Measurements from ENCODE around the gene SMPD2.

SMPD2 gene

DNA sequence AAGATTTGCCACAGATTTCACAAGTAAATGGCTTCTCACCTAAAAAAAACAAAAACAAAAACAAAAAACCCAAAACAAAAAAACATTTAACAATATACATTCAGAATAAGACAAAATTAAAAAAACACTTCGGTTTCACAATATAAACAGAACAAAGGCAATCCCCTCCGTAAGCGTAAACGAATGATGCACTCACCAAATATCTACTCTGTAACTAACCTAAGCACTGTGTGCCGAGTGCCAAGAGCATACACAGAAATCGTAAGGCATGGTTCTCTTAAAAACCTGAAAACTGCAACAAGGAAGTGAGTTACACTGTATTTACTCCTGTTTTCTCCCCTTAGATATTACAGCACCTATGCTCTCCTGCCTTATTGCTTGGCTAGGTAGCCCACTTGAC, 27.2 kb downstream of the SMPD2 start:
- H3K9me2 ChIP-seq (ENCODE audit: low read depth, low read length) = no peaks in the 10 kb centered on the region
- TF ChIP-seq, protein P1, sequence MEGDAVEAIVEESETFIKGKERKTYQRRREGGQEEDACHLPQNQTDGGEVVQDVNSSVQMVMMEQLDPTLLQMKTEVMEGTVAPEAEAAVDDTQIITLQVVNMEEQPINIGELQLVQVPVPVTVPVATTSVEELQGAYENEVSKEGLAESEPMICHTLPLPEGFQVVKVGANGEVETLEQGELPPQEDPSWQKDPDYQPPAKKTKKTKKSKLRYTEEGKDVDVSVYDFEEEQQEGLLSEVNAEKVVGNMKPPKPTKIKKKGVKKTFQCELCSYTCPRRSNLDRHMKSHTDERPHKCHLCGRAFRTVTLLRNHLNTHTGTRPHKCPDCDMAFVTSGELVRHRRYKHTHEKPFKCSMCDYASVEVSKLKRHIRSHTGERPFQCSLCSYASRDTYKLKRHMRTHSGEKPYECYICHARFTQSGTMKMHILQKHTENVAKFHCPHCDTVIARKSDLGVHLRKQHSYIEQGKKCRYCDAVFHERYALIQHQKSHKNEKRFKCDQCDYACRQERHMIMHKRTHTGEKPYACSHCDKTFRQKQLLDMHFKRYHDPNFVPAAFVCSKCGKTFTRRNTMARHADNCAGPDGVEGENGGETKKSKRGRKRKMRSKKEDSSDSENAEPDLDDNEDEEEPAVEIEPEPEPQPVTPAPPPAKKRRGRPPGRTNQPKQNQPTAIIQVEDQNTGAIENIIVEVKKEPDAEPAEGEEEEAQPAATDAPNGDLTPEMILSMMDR (IDR thresholded peaks at IDR 0.05; ENCODE audit: low read length) = no peak
- no peak for TF ChIP-seq EZH2 (IDR thresholded peaks at IDR 0.05; ENCODE audit: borderline replicate concordance, low read length)
- H3K9me3 ChIP-seq (ENCODE audit: low read length) = no peaks in the 10 kb centered on the region
- no peak overlapping the region for H2AFZ ChIP-seq (ENCODE audit: low read length)
- H3K27me3 ChIP-seq (ENCODE audit: insufficient read depth, low read length) = no peaks in the 10 kb centered on the region
- H3F3A ChIP-seq (ENCODE audit: insufficient read depth, low read length) = no peaks in the 10 kb centered on the region
- H3K9ac ChIP-seq (ENCODE audit: low read length) = no peak overlapping the region
- H3K4me2 ChIP-seq (ENCODE audit: low read length) = no peak overlapping the region
- peaks cover 99% of the 10 kb centered on the region for H3K36me3 ChIP-seq (ENCODE audit: insufficient read depth, low read length)
- no peak overlapping the region for H3K27ac ChIP-seq (ENCODE audit: low read depth, low read length, poor library complexity, severe bottlenecking)
- no peaks in the 10 kb centered on the region for H3K4me1 ChIP-seq (ENCODE audit: insufficient read depth, low read length, severe bottlenecking)
- no peak overlapping the region for H3K4me3 ChIP-seq (ENCODE audit: low read depth, low read length, poor library complexity, severe bottlenecking)
- H3K79me2 ChIP-seq (ENCODE audit: insufficient read depth, low read length) = no peaks in the 10 kb centered on the region
- H4K20me1 ChIP-seq (ENCODE audit: insufficient read depth, low read length) = no peaks in the 10 kb centered on the region

DNA sequence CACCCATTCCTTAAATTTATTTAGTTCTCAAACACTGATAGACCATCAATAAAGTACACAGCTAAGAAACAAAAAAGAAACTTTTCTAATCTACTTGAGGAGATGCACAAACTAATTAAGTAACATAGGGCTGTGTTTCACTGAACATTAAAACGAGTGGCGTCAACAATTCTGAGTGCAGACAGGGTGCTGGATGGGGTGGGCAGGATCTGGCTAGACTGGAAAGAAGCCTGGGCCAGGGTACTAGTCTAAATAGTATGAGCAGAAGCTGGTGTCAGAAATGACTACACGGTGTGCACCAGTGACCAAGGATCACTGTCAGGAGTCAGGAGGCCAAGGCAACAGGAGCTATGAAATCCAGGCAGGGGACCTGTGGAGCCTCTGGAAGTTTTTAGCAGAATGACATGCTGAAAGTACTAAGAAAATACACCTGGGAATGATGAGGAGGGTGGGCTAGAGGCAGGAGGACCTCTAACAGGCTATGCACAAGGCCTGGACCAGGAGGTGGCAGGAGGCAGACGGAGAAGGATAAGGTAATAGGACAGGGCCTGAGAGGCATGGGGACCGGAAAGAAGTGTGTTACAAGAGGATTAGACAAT, 29.2 kb downstream of the SMPD2 start:
- peaks cover 98% of the 10 kb centered on the region for H3K36me3 ChIP-seq (ENCODE audit: insufficient read depth, low read length)
- no peaks in the 10 kb centered on the region for H3K9me2 ChIP-seq (ENCODE audit: low read depth, low read length)
- H3K79me2 ChIP-seq (ENCODE audit: insufficient read depth, low read length) = no peaks in the 10 kb centered on the region
- no peak overlapping the region for H3K4me2 ChIP-seq (ENCODE audit: low read length)
- no peak overlapping the region for H3K27ac ChIP-seq (ENCODE audit: low read depth, low read length, poor library complexity, severe bottlenecking)
- H2AFZ ChIP-seq (ENCODE audit: low read length) = no peak overlapping the region
- no peaks in the 10 kb centered on the region for H3K9me3 ChIP-seq (ENCODE audit: low read length)
- H3K4me1 ChIP-seq (ENCODE audit: insufficient read depth, low read length, severe bottlenecking) = no peaks in the 10 kb centered on the region
- H4K20me1 ChIP-seq (ENCODE audit: insufficient read depth, low read length) = no peaks in the 10 kb centered on the region
- TF ChIP-seq, protein P1 (IDR thresholded peaks at IDR 0.05; ENCODE audit: low read length) = no peak
- TF ChIP-seq EZH2 (IDR thresholded peaks at IDR 0.05; ENCODE audit: borderline replicate concordance, low read length) = no peak
- no peak overlapping the region for H3K4me3 ChIP-seq (ENCODE audit: low read depth, low read length, poor library complexity, severe bottlenecking)
- no peaks in the 10 kb centered on the region for H3F3A ChIP-seq (ENCODE audit: insufficient read depth, low read length)
- no peaks in the 10 kb centered on the region for H3K27me3 ChIP-seq (ENCODE audit: insufficient read depth, low read length)
- no peak overlapping the region for H3K9ac ChIP-seq (ENCODE audit: low read length)

DNA sequence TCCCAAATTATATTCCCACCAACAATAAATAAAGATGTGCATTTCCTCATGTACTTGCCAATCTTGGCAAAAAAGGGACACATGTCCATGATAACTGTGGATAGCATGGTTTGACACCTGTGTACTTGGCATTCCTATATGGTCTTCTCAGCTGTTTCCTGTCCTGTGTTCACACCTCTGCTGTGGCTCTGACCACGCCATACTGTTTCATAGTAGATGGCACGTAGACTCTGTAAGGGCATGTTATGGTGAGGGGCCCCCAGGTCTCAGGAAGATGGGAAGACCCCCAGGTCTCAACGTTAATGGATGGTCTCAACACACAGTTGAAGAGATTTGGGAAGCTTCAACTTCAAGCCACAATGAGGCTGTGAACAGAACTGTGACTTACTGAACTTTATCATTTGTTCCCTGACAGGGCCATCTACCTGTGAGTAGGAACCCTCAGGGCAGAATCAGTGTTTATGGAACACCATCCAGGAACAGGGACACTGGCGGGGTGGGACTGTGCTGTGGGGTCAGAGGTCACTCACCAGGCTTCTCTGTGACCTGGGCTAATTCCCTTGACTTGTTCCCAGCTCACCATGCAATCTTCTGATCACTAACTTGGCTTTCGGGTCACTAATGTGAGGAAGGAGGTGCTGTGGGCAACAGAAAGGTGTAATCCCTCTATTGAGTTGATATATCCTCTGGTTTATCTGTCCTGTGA, 30.7 kb downstream of the SMPD2 start:
- H3K4me2 ChIP-seq (ENCODE audit: low read length) = no peak overlapping the region
- peaks cover 9% of the 10 kb centered on the region; the same call in 1 of the 2 replicates for H3K79me2 ChIP-seq (ENCODE audit: insufficient read depth, low read length)
- peaks cover under 1% of the 10 kb centered on the region for H3K4me1 ChIP-seq (ENCODE audit: insufficient read depth, low read length, severe bottlenecking)
- no peak for TF ChIP-seq EZH2 (IDR thresholded peaks at IDR 0.05; ENCODE audit: borderline replicate concordance, low read length)
- TF ChIP-seq, protein P1 (IDR thresholded peaks at IDR 0.05; ENCODE audit: low read length) = no peak
- no peaks in the 10 kb centered on the region for H3F3A ChIP-seq (ENCODE audit: insufficient read depth, low read length)
- H3K27me3 ChIP-seq (ENCODE audit: insufficient read depth, low read length) = no peaks in the 10 kb centered on the region
- no peaks in the 10 kb centered on the region for H3K9me2 ChIP-seq (ENCODE audit: low read depth, low read length)
- H3K9me3 ChIP-seq (ENCODE audit: low read length) = no peaks in the 10 kb centered on the region
- H3K27ac ChIP-seq (ENCODE audit: low read depth, low read length, poor library complexity, severe bottlenecking) = no peak overlapping the region
- H2AFZ ChIP-seq (ENCODE audit: low read length) = no peak overlapping the region
- H3K36me3 ChIP-seq (ENCODE audit: insufficient read depth, low read length) = peaks cover 98% of the 10 kb centered on the region
- H3K9ac ChIP-seq (ENCODE audit: low read length) = no peak overlapping the region
- H4K20me1 ChIP-seq (ENCODE audit: insufficient read depth, low read length) = no peaks in the 10 kb centered on the region
- H3K4me3 ChIP-seq (ENCODE audit: low read depth, low read length, poor library complexity, severe bottlenecking) = no peak overlapping the region
